Stimulated activated CD4-positive, alpha-beta T cell treated with anti-CD3 and anti-CD28 coated beads, Interleukin-15, amount 100 ng/mL, for 48 hours (primary cell): ENCODE data around the gene KRTAP10-9.
"Not testable (repeated sequence)": the region's sequence is repeated elsewhere in the genome, so short reads cannot be mapped to it uniquely, and the experiment has no call there.

Experiments used
- DNase-seq, 2 donors: peaks; one replicate each; pipeline ENCODE4 v3.0.0-alpha.2; 2020; ENCODE audit warnings: low read depth in 2 of 2

Gene KRTAP10-9

GRCh38 chr21:44614961-44615391, 11.9 kb upstream of the KRTAP10-9 start:
- DNase-seq, result no peak

DNA sequence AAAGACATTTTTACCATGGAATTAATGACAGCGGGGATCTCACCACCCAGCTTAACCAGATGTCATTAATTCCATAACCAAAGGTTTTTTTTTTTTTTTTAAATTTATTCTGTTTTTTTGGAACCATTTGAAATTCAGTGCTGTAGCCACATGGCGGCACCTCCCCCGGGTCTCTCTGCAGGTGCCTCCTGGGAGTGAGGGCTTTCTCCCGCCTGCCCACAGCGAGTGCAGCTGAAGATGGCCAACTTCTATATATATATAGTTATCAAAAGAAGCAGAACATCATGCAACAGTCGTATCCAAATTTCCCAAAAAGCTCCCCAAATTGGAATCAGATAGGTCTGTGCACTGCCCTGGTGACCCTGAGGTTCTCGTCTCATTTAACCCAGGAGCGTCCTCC, 11.4 kb upstream of the KRTAP10-9 start:
- DNase-seq, result no peak

DNA sequence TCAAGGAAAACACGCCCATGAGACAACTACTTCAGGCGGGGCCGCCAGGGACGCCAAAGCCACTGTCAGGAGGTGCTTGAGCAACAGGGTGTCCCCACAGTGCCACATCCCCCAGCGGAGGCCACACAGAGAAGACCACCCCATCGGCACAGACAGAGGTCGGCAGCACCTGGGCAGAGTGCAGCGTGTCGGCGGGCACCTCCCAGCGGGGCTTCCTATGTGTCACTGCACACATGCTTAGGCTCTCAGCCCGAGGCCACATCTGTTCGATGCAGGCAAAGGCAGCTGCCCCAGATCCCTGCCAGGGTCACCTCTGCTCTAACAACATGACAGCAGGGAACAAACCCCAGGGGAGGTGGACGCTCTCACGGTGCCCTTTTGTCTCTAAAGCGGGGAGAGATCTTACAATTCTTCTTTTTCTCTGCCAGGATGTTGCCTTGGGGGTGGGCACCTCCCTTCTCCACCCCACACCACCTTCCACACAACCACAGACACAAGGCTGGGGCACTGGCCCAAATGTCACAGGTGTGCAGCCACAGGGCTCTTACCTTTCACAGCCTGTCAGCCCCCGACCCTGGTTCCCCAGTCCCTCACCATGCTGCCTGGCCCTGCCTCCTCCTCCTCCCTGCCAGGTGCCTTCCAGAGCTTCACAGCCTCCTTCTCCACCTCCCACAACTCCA, 10.8 kb upstream of the KRTAP10-9 start:
- DNase-seq, result no peak

DNA sequence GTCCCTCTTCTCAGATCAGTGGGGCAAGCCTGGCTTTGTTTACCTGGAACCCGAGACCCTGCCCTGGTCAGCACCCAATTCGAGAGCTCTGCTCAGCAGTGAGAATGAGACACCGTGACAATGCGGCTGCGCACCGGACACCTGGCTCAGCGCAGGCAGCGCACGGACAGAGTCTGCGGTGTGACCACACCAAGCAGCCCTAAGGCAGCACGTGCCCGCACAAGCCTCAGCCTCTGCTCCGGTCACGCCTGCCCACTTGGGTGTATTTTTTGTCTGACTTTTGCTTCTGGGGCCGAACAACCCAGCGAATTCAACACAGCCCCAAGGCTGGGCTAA, 10.3 kb upstream of the KRTAP10-9 start:
- DNase-seq, result no peak

- DNase-seq, result no peak
Observed at GRCh38 chr21:44617071-44617501, 9.8 kb upstream of the KRTAP10-9 start.

DNA sequence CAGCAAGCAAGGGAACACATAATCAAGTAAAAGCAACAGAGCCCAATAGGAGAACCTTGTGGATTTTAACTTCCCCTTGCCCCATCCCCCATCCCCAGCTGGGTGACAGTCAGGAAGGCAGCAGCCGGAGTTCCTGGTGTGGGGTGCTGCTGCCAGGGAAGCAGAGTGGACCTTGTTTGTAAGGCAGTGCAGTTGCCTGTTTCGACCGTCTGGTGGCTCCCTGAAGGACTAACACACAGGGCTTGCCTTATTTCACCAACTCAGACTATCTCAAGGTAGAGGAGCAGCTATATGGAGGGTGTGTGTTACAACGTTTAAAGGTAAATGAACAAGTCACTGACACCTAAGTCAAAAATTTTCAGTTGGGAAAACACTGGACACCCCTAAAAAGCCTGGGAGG, 8.4 kb upstream of the KRTAP10-9 start:
- no peak for DNase-seq

DNA sequence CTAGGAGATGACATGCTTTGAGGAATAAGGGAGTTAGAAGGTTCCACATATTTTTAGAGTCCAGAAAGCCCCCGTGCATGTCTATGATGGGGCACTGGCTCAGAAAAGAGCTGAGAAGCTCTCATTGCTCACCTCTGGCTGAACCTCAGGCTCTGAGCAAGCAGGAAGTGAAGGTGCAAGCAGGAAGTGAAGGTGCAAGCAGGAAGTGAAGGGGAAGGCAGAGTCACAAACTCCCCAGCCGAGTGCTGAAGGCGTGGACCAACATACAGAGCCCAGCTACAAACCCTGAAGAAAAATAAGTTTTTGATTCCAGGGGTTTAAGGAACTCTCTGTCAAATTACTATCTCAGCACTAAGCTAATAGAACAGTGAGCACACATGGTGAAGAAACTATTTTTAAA, 8.0 kb upstream of the KRTAP10-9 start:
- peak; percentile 22 to 25 for DNase-seq

- no peak for DNase-seq
Observed at GRCh38 chr21:44619886-44620285, 7.0 kb upstream of the KRTAP10-9 start.

DNA sequence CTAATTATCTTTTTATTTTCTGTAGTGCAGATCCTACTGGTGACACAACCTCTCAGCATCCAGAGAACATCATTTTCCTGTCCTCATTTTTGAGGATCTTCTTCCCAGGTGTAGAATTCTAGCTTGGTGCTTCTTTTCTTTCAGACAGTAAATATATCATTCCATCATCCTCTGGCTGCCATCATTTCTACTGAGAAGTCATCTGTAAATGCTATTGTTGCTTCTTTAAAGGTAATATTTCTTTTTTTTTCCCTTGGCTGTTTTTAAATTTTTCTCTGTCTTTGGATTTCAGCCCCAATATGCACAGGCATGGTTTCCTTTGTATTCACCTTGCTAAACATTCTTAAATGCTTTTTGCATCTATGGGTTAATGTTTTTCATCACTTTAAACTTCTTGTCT, 3.3 kb upstream of the KRTAP10-9 start:
- DNase-seq, result no peak

- DNase-seq, result no peak
Observed at GRCh38 chr21:44625756-44626155, 1.1 kb upstream of the KRTAP10-9 start.

DNA sequence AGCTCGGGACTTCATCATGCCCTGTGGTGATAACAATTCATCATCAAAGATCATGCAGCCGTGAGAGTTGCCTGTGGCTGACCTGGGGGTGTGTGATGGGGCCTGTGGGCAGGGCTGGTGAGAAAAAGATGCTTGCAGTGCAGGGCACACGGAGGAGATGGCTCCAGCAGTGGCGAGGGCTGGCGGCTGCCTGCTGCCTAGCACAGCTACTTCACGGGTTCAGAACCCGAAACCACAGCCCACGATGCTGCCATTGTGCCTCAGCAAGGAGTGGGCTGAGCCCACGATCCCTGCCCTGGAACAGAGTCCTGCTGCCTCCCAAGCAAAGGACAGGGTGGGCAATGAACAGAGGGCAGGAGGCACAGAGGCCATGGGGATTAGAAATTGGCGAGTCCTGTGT, 631 bp upstream of the KRTAP10-9 start:
- no peak for DNase-seq

DNA sequence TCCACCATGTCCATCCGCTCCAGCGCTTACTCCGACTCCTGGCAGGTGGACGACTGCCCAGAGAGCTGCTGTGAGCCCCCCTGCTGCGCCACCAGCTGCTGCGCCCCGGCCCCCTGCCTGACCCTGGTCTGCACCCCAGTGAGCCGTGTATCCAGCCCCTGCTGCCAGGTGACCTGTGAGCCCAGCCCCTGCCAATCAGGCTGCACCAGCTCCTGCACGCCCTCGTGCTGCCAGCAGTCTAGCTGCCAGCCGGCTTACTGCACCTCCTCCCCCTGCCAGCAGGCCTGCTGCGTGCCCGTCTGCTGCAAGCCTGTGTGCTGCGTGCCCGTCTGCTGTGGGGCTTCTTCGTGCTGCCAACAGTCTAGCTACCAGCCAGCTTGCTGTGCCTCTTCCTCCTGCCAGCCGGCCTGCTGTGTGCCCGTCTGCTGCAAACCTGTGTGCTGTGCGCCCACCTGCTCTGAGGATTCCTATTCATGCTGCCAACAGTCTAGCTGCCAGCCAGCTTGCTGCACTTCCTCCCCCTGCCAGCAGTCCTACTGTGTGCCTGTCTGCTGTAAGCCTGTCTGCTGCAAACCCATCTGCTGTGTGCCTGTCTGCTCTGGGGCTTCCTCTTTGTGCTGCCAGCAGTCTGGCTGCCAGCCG, 409 bp downstream of the KRTAP10-9 start:
- DNase-seq, result not testable (repeated sequence)

DNA sequence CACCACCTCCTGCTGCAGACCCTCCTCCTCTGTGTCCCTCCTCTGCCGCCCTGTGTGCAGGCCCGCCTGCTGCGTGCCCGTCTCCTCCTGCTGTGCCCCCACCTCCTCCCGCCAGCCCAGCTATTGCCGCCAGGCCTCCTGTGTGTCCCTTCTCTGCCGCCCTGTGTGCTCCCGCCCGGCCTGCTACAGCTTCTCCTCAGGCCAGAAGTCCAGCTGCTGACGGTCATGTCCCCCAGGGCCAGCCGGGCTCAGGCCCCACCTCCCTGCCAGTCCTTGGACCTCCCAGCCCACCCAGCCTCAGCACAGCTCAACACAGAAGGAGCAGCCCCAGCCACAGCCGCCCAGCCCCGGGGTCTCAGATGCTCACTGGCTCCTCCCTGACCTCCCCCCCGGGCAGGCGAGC, 939 bp downstream of the KRTAP10-9 start:
- not testable (repeated sequence) for DNase-seq

DNA sequence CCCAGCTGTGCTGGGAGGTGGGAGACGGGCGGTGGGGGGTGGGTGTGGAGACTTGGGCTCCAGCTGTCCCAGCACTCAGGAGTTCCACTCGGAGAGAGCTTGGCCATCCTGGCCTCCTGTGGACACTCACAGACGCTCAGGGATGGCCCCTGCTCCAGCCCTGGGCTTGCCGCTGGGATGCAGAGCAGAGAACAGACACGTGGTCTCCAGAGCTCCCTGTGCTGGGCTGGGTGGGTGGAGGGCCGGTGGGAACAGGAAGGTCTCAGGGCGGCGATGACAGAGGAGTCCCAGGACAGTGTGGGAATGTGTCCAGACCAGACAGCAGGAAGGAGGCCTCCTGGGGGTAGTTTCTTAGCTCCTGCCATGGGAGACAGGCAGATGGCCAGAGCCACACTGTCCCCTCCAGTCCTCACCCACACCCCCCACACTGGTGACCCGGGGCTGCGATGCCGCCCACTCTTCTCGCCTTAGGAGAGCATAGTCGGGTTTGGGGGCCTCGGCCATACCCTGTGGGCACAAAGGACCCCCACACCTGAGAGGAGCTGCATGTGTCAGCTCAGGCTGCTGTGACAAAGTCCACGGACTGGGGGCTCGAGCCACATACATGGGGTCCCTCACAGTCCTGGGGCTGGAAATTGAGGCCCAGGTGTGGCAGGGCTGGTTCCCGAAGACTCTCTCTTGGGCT, 2.0 kb downstream of the KRTAP10-9 start:
- no peak for DNase-seq

DNA sequence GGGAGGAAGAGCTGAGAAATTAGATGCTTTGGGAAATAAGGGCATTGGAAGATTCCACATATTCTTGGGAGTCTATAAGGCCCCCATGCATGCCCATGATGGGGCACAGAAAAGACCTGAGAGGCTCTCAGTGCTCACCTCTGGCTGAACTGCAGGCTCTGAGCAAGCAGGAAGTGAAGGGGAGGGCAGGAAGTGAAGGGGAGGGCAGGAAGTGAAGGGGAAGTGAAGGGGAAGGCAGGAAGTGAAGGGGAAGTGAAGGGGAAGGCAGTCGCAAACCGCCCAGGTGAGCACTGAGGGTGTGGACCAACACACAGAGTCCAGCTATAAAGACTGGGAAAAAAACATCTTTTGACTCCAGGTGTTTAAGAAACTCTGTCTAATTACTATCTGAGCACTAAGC, 3.5 kb downstream of the KRTAP10-9 start:
- no peak for DNase-seq

GRCh38 chr21:44632067-44632466, 5.2 kb downstream of the KRTAP10-9 start:
- DNase-seq, result no peak

- no peak for DNase-seq
Observed at GRCh38 chr21:44636209-44637017, 9.5 kb downstream of the KRTAP10-9 start.

GRCh38 chr21:44637018-44637850, 10.3 kb downstream of the KRTAP10-9 start, which contains the start of gene KRTAP10-10:
Gene KRTAP10-10, plus strand, starts transcription at chr21:44637356. Its CDS starts 62 bp downstream, at chr21:44637418.
- no peak for DNase-seq

DNA sequence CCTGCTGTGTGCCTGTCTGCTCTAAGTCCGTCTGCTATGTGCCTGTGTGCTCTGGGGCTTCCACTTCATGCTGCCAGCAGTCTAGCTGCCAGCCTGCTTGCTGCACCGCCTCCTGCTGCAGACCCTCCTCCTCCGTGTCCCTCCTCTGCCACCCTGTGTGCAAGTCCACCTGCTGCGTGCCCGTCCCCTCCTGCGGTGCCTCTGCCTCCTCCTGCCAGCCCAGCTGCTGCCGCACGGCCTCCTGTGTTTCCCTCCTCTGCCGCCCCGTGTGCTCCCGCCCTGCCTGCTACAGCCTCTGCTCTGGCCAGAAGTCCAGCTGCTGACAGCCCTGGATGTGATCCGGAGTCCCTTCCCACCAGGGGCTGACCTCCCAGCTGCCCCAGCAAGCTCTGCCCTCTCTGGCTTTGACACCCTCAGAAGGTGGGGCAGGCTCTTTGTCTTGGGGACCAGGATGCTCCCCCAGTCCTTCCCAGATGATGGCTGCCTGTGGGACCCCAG, 11.0 kb downstream of the KRTAP10-9 start:
- not testable (repeated sequence) for DNase-seq

DNA sequence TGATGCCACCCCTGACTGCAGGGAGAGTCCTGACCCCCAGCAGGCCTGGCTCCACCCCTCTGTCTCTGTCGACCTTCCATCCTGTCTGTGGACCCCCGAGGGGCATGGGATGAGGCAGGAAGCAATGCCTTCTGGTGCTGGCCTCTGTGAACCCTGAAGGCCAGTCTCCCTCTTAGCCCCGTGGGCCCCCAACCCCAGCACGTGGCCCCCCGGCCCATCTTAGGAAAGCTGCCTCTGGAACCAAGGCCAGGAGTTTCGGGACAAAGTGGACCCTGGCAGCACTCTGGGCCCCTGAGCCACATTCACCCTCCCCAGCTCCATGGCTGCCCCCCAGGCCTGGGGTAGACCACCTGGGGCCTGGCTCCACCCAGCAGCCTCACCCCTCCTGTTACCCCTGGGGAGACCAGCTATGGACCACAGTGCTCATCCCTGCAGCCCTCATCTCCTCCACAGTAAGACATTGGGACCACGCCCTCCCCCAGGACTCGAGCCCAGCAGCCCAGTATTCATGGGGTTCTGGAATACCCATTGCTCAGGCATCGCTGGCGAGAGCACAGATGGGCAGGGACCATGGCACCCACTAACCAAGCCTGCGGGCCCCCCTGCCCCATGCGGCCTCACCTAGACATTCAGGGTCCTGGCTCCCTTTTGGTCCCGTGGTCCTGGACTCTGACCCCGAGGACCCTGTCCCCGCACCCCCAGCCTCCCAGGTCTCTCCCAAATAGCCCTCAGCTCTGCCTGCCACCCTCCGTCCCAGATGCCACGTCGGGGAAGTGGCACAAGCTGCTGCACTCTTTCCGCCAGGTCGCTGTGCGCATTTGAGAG, 11.8 kb downstream of the KRTAP10-9 start:
- not testable (repeated sequence) for DNase-seq
